Panc1 (cell line): ENCODE measurements around the gene CREB3L1. TPM values are rescaled to one million over a fixed set of nuclear protein-coding genes. Genes with fewer than 3 reads are reported as not detected.
A peak's percentile ranks its signal among the peaks of the same experiment; 100 is the strongest.

Experiments
- ATAC-seq: fragments of 200-7000 bp; cut with Tn5 transposase; 2 replicates; pipeline ENCODE4 v1.9.1; 2020; ENCODE audit warnings: mild to moderate bottlenecking, moderate library complexity
- Bru-seq: library from RNA; stranded (reverse); fragments of 400-500 nt; gene quantifications from one replicate; lab custom pipeline; 2021; lab: Mats Ljungman, UMichigan
- BruChase-seq, 2 experiments: library from RNA; stranded (reverse); fragments of 400-500 nt; gene quantifications; one replicate each; lab custom pipeline; 2021; lab: Mats Ljungman, UMichigan
- BruUV-seq: library from RNA; stranded (reverse); fragments of 400-500 nt; replicated peaks from 2 replicates; lab custom pipeline; 2021; lab: Mats Ljungman, UMichigan
- CTCF ChIA-PET: fragments of 300-600 bp; sonication (Branson Sonifier 250); formaldehyde crosslinking; loops from one replicate; lab custom pipeline; 2022; ENCODE audit warnings: antibody characterized with exemption; lab: Charles Lee
- POLR2A ChIA-PET: fragments of 300-600 bp; sonication (Branson Sonifier 250); formaldehyde crosslinking; loops from one replicate; lab custom pipeline; 2022; ENCODE audit warnings: antibody characterized with exemption; lab: Charles Lee
- DNase-seq: peaks from one replicate; pipeline ENCODE4 v3.0.0-alpha.2; 2010; ENCODE audit warnings: low read depth, low spot score
- H3K27ac ChIP-seq: 2 replicates; pipeline ENCODE4 v1.5.1; 2011; ENCODE audit warnings: mild to moderate bottlenecking, low read length, inconsistent platforms
- H3K27me3 ChIP-seq: fragments of 200-500 bp; sonication (Bioruptor generic); 2 replicates; pipeline ENCODE4 v1.6.0; 2014; ENCODE audit warnings: low read length, inconsistent platforms; ENCODE audit not compliant: control insufficient read depth, insufficient read depth
- H3K36me3 ChIP-seq: fragments of 200-500 bp; sonication (Bioruptor generic); 2 replicates; pipeline ENCODE4 v1.5.1; 2014; ENCODE audit warnings: inconsistent platforms, mild to moderate bottlenecking, low read length, moderate library complexity; ENCODE audit not compliant: control insufficient read depth, insufficient read depth
- H3K4me1 ChIP-seq: 2 replicates; pipeline ENCODE4 v1.5.1; 2011; ENCODE audit warnings: inconsistent platforms, mild to moderate bottlenecking, low read length, moderate library complexity; ENCODE audit not compliant: control insufficient read depth, insufficient read depth
- H3K4me3 ChIP-seq, 2 experiments: 2 replicates each; pipeline ENCODE4 v1.5.1; 2011 to 2012; ENCODE audit warnings: low read depth in 2 of 2, low read length in 2 of 2, mild to moderate bottlenecking in 2 of 2, inconsistent platforms in 1 of 2, moderate library complexity in 1 of 2
- H3K9me3 ChIP-seq: fragments of 200-500 bp; sonication (Bioruptor generic); 2 replicates; pipeline ENCODE4 v1.5.1; 2014; ENCODE audit warnings: low read depth, mild to moderate bottlenecking, inconsistent platforms, low read length, moderate library complexity; ENCODE audit not compliant: control insufficient read depth, insufficient read depth
- CTCF ChIP-seq: fragments of 450-650 bp; IDR thresholded peaks from 2 replicates; pipeline ENCODE4 v1.5.1; 2017; ENCODE audit warnings: mild to moderate bottlenecking
- POLR2AphosphoS5 ChIP-seq: IDR thresholded peaks from 2 replicates; pipeline ENCODE4 v1.6.1; 2012; ENCODE audit warnings: mild to moderate bottlenecking, low read depth, low read length, moderate library complexity
- REST ChIP-seq, 2 experiments: IDR thresholded peaks; 2 replicates each; pipeline ENCODE4 v1.6.1; 2011 to 2012; ENCODE audit warnings: low read depth in 2 of 2, control low read depth in 1 of 2, low read length in 1 of 2, mild to moderate bottlenecking in 1 of 2, moderate library complexity in 1 of 2; ENCODE audit not compliant: insufficient read depth in 1 of 2
- SIN3A ChIP-seq: IDR thresholded peaks from 2 replicates; pipeline ENCODE4 v1.6.1; 2012; ENCODE audit warnings: low read depth, mild to moderate bottlenecking, low read length, moderate library complexity, borderline replicate concordance; ENCODE audit not compliant: insufficient read depth
- TCF7L2 ChIP-seq: IDR thresholded peaks from 2 replicates; pipeline ENCODE4 v1.6.1; 2011; ENCODE audit warnings: mild to moderate bottlenecking, low read depth, low read length, inconsistent platforms
- in situ Hi-C: cut with HindIII; loops from 2 replicates; pipeline ENCODE4 v1.10.0; 2016; ENCODE audit warnings: low sequenced_read_pairs, low pct_unique_long_range_greater_than_20kb
- intact Hi-C: fragments of 100-400 bp; cut with micrococcal nuclease; formaldehyde crosslinking; loops from one replicate; pipeline ENCODE4 v1.10.0; 2022; ENCODE audit not compliant: unreplicated experiment
- long read RNA-seq: library from polyadenylated mRNA; unstranded; transcript quantifications from one replicate; pipeline ENCODE4 v2.0.0, GENCODE V29; 2021; ENCODE audit not compliant: unreplicated experiment
- polyA plus RNA-seq: library from polyadenylated mRNA; unstranded; fragments of >200 nt; gene quantifications from one replicate; pipeline ENCODE4 v1.2.1, GENCODE V29; 2012; ENCODE audit warnings: missing spikeins; ENCODE audit not compliant: insufficient read length
- total RNA-seq: library from RNA; stranded (reverse); gene quantifications from one replicate; pipeline ENCODE4 v1.2.1, GENCODE V29; 2021; ENCODE audit not compliant: unreplicated experiment

The CREB3L1 gene
- total RNA-seq = 35.6 TPM
- 36.3 TPM for polyA plus RNA-seq
- percentile 56 among the genes with signal in this experiment for Bru-seq, nascent RNA
- percentile 53 among the genes with signal in this experiment for BruChase-seq, experiment 1, labeled RNA remaining after a 2-hour chase
- percentile 61 among the genes with signal in this experiment for BruChase-seq, experiment 2, labeled RNA remaining after a 6-hour chase
- long read RNA-seq, transcript CREB3L1-206 (12 exons, 2,687 nt) = major isoform, 7 of 16 reads
- long read RNA-seq, partial matches to known transcripts = 5 of 16 reads
- long read RNA-seq, other reads (novel, unspliced or antisense) = 4 of 16 reads

- intact Hi-C loops = no loop called here
Measured at GRCh38 chr11:46277622-46278386, at the start of gene CREB3L1. Gene CREB3L1, plus strand, starts transcription at chr11:46277662. Its CDS starts 450 bp downstream, at chr11:46278112.

GRCh38 chr11:46229230-46229629 is 48.2 kb upstream of the CREB3L1 start:
- POLR2A ChIA-PET = no interaction called here
- intact Hi-C loops (no loop called here), in situ Hi-C loops (no loop called here)
- Histone ChIP-seq H3K4me3 (no peak overlapping the region), H3K27ac (no peak overlapping the region), H3K9me3 (no peaks in the 10 kb centered on the region), H3K36me3 (no peaks in the 10 kb centered on the region), H3K4me1 (no peaks in the 10 kb centered on the region), H3K27me3 (no peaks in the 10 kb centered on the region)
- ATAC-seq (no peak), DNase-seq (no peak)
- CTCF ChIA-PET = no interaction called here
- BruUV-seq = no TSS peak
- TF ChIP-seq TCF7L2 = no peak
- no peak for TF ChIP-seq REST (IDR thresholded peaks at IDR 0.05; ENCODE audit: insufficient read depth in 1 of 2, low read depth in 2 of 2, low read length in 1 of 2)
- TF ChIP-seq CTCF = no peak
- TF ChIP-seq POLR2AphosphoS5 = no peak
- no peak for TF ChIP-seq SIN3A

More at GRCh38 chr11:46277622-46278386, at the start of gene CREB3L1:
- peak within 1 kb of the TSS; percentile 67 for H3K27ac ChIP-seq
- BruUV-seq = no TSS peak
- in situ Hi-C loops = no loop called here
- no peaks in the 10 kb centered on the region for H3K36me3 ChIP-seq
- peak within 1 kb of the TSS; percentile 59 to 77 for H3K4me3 ChIP-seq
- ATAC-seq (peak; percentile 7; the same call in 1 of the 2 replicates), DNase-seq (no peak)
- ChIA-PET POLR2A (interaction anchor here (1.0 kb wide), 1 partner anchor 34 kb away, joined by 7 read pairs; no protein-coding TSS in a partner anchor), CTCF (interaction anchor here (0.6 to 2.2 kb wide), 6 partner anchors 12 to 71 kb away, joined by 3 to 7 read pairs (median 4); no protein-coding TSS in a partner anchor)
- peaks cover 41% of the 10 kb centered on the region for H3K4me1 ChIP-seq
- H3K27me3 ChIP-seq = no peaks in the 10 kb centered on the region; the same call in 1 of the 2 replicates
- TF ChIP-seq CTCF = no peak
- 0 out of 2 replicates have a peak, but pooled peaks have one; percentile 47 for TF ChIP-seq SIN3A
- no peaks in the 10 kb centered on the region for H3K9me3 ChIP-seq
